IMR-90 (cell line): Measurements from ENCODE around the gene HYAL3. TPM values are rescaled to one million over a fixed set of nuclear protein-coding genes. Genes with fewer than 3 reads are reported as not detected.
A peak's percentile ranks its signal among the peaks of the same experiment; 100 is the strongest.

ENCODE experiments used
- ATAC-seq: fragments of 200-7000 bp; cut with Tn5 transposase; 2 replicates; pipeline ENCODE4 v1.9.1; 2020; ENCODE audit warnings: low read depth, mild to moderate bottlenecking, moderate library complexity
- BruUV-seq: library from RNA; stranded (reverse); fragments of 400-500 nt; replicated peaks from 2 replicates; lab custom pipeline; 2021; lab: Mats Ljungman, UMichigan
- CTCF ChIA-PET: fragments of 300-600 bp; formaldehyde crosslinking; extraction: SDS; loops from one replicate; lab custom pipeline; 2021; ENCODE audit warnings: antibody characterized with exemption; lab: Yijun Ruan, JAX
- POLR2A ChIA-PET: fragments of 300-600 bp; sonication (Branson Sonifier 250); formaldehyde crosslinking; loops from one replicate; lab custom pipeline; 2022; ENCODE audit warnings: antibody characterized with exemption; ENCODE audit not compliant: unreplicated experiment; lab: Charles Lee
- DNase-seq: peaks from one replicate; pipeline ENCODE4 v3.0.0; 2013
- H2AFZ ChIP-seq: replicated peaks from 2 replicates; pipeline ENCODE3; 2013; ENCODE audit warnings: low read length, mild to moderate bottlenecking; ENCODE audit not compliant: poor library complexity
- H2AK5ac ChIP-seq: 2 replicates; pipeline ENCODE4 v1.6.1; 2013; ENCODE audit warnings: low read depth, low read length, inconsistent platforms
- H2AK9ac ChIP-seq: replicated peaks from 2 replicates; pipeline ENCODE3; 2013; ENCODE audit warnings: mild to moderate bottlenecking, low read depth, low read length, moderate library complexity; ENCODE audit not compliant: poor library complexity
- H2BK120ac ChIP-seq: 2 replicates; pipeline ENCODE4 v1.6.1; 2013; ENCODE audit warnings: low read depth, low read length, inconsistent platforms
- H2BK15ac ChIP-seq: 3 replicates; pipeline ENCODE4 v1.6.1; 2013; ENCODE audit warnings: low read depth, low read length, inconsistent platforms
- H2BK20ac ChIP-seq: 2 replicates; pipeline ENCODE4 v1.6.1; 2013; ENCODE audit warnings: low read depth, mild to moderate bottlenecking, inconsistent platforms, low read length, moderate library complexity
- H2BK5ac ChIP-seq: 2 replicates; pipeline ENCODE4 v1.6.1; 2013; ENCODE audit warnings: mild to moderate bottlenecking, low read depth, low read length, inconsistent platforms; ENCODE audit not compliant: poor library complexity, severe bottlenecking
- H3K14ac ChIP-seq: replicated peaks from 2 replicates; pipeline ENCODE4 v1.6.1; 2013; ENCODE audit warnings: low read depth, low read length, inconsistent platforms
- H3K18ac ChIP-seq: 2 replicates; pipeline ENCODE4 v1.6.1; 2013; ENCODE audit warnings: low read depth, low read length, control low read depth
- H3K23ac ChIP-seq: 2 replicates; pipeline ENCODE4 v1.6.1; 2013; ENCODE audit warnings: low read depth, low read length, inconsistent platforms
- H3K27ac ChIP-seq: 2 replicates; pipeline ENCODE4 v1.5.1; 2013; ENCODE audit warnings: mild to moderate bottlenecking, control low read depth, low read length; ENCODE audit not compliant: insufficient read depth
- H3K27me3 ChIP-seq: 2 replicates; pipeline ENCODE4 v1.6.1; 2013; ENCODE audit warnings: low read length; ENCODE audit not compliant: control insufficient read depth, insufficient read depth
- H3K36me3 ChIP-seq: 2 replicates; pipeline ENCODE4 v1.6.1; 2013; ENCODE audit warnings: low read length, mixed read lengths; ENCODE audit not compliant: control insufficient read depth, insufficient read depth
- H3K4ac ChIP-seq: 2 replicates; pipeline ENCODE4 v1.6.1; 2013; ENCODE audit warnings: low read depth, low read length, inconsistent platforms
- H3K4me1 ChIP-seq: 2 replicates; pipeline ENCODE4 v1.6.1; 2013; ENCODE audit warnings: low read length, mixed read lengths; ENCODE audit not compliant: control insufficient read depth, insufficient read depth
- H3K4me2 ChIP-seq: 2 replicates; pipeline ENCODE4 v1.6.1; 2013; ENCODE audit warnings: low read depth, mild to moderate bottlenecking, control low read depth, low read length, moderate library complexity
- H3K4me3 ChIP-seq: 2 replicates; pipeline ENCODE4 v1.5.1; 2013; ENCODE audit warnings: low read depth, mild to moderate bottlenecking, control low read depth, low read length, moderate library complexity; ENCODE audit not compliant: insufficient read depth
- H3K56ac ChIP-seq: 2 replicates; pipeline ENCODE4 v1.6.1; 2013; ENCODE audit warnings: low read length, inconsistent platforms; ENCODE audit not compliant: insufficient read depth; ENCODE audit errors: extremely low read depth
- H3K79me1 ChIP-seq, 2 experiments: 2 replicates each; pipeline ENCODE4 v1.6.1; 2013; ENCODE audit warnings: low read length in 2 of 2, inconsistent platforms in 1 of 2, low read depth in 1 of 2
- H3K9ac ChIP-seq: 2 replicates; pipeline ENCODE4 v1.6.1; 2013; ENCODE audit warnings: low read depth, low read length, control low read depth
- H3K9me1 ChIP-seq: 2 replicates; pipeline ENCODE4 v1.6.1; 2013; ENCODE audit warnings: low read length, inconsistent platforms; ENCODE audit not compliant: insufficient read depth
- H3K9me3 ChIP-seq: 2 replicates; pipeline ENCODE4 v1.6.1; 2013; ENCODE audit warnings: low read length; ENCODE audit not compliant: control insufficient read depth, insufficient read depth
- H4K20me1 ChIP-seq: 2 replicates; pipeline ENCODE4 v1.6.1; 2013; ENCODE audit warnings: low read length, inconsistent platforms; ENCODE audit not compliant: insufficient read depth
- H4K5ac ChIP-seq: 2 replicates; pipeline ENCODE4 v1.6.1; 2013; ENCODE audit warnings: mild to moderate bottlenecking, low read depth, low read length, control low read depth
- H4K8ac ChIP-seq, 2 experiments: 2 replicates each; pipeline ENCODE4 v1.6.1; 2013; ENCODE audit warnings: low read depth in 2 of 2, low read length in 2 of 2, control low read depth in 1 of 2, inconsistent platforms in 1 of 2
- H4K91ac ChIP-seq: 2 replicates; pipeline ENCODE4 v1.6.1; 2013; ENCODE audit warnings: low read depth, low read length, inconsistent platforms; ENCODE audit not compliant: insufficient read depth
- FOS ChIP-seq: fragments of 150-350 bp; IDR thresholded peaks from 2 replicates; pipeline ENCODE4 v1.6.1; 2016; ENCODE audit warnings: low read depth, low read length
- RCOR1 ChIP-seq: IDR thresholded peaks from 2 replicates; pipeline ENCODE4 v1.6.1; 2012; ENCODE audit warnings: mild to moderate bottlenecking, low read length, improper control_type of control experiment; ENCODE audit not compliant: insufficient replicate concordance
- USF2 ChIP-seq: fragments of 150-350 bp; IDR thresholded peaks from 2 replicates; pipeline ENCODE4 v1.6.1; 2017; ENCODE audit warnings: mild to moderate bottlenecking, antibody characterized with exemption, low read length, low read depth
- WGBS, 2 experiments: methylation state at CpG; one replicate each; pipeline versions ENCODE4 v1.1.5 to v1.1.7; 2013; ENCODE audit warnings: missing lambda C conversion rate in 2 of 2; ENCODE audit not compliant: insufficient read length in 1 of 2; ENCODE audit errors: extremely low coverage in 2 of 2; 5-methylcytosine and 5-hydroxymethylcytosine counted together
- dilution Hi-C: fragments of 300-500 bp; cut with HindIII; formaldehyde crosslinking; loops from one replicate; pipeline ENCODE4 v1.14.3; 2018; ENCODE audit warnings: low sequenced_read_pairs; ENCODE audit not compliant: unreplicated experiment
- in situ Hi-C: fragments of 300-500 bp; cut with MboI; formaldehyde crosslinking; loops from 3 replicates; pipeline ENCODE4 v1.14.3; 2019; ENCODE audit warnings: low sequenced_read_pairs, inconsistent platforms, mixed read lengths
- intact Hi-C: fragments of 100-400 bp; cut with micrococcal nuclease; formaldehyde crosslinking; loops from 2 replicates; pipeline ENCODE4 v1.10.0; 2022
- polyA plus RNA-seq, 3 experiments: library from polyadenylated mRNA; depleted of rRNA; stranded (reverse); fragments of >200 nt; gene quantifications; 2 replicates each; pipeline ENCODE4 v1.2.3, GENCODE V29; 2012; ENCODE audit warnings: low replicate concordance in 1 of 3
- total RNA-seq: library from RNA; depleted of rRNA; stranded (reverse); fragments of >200 nt; gene quantifications from 2 replicates; pipeline ENCODE4 v1.2.3, GENCODE V29; 2012

HYAL3 gene
- total and polyA plus RNA-seq, 2 of the 4 experiments (the other 2 are of a cell fraction), result 2.7 to 5.7 TPM

- intact Hi-C loops, result no loop called here
- H2AFZ ChIP-seq, result no peak overlapping the region
Observed at GRCh38 chr3:50243543-50243895, 55.7 kb downstream of the HYAL3 start.

More at GRCh38 chr3:50243543-50243895, 55.7 kb downstream of the HYAL3 start:
- Histone ChIP-seq H3K27me3 (no peaks in the 10 kb centered on the region), H4K91ac (no peak overlapping the region), H3K9me3 (no peaks in the 10 kb centered on the region), H3K9ac (no peak overlapping the region), H2BK15ac (no peak overlapping the region), H3K23ac (no peak overlapping the region), H2AK9ac (no peak overlapping the region), H2BK5ac (peak overlapping the region; percentile 1), H3K79me1 (peaks cover 4 to 84% of the 10 kb centered on the region in 2 experiments; a peak in 3 of 4 replicates), H3K4me2 (no peak overlapping the region), H3K4me3 (no peak overlapping the region), H4K5ac (no peak overlapping the region), H3K36me3 (peaks cover 28% of the 10 kb centered on the region), H3K4ac (no peak overlapping the region), H2BK120ac (no peak overlapping the region), H3K27ac (peak overlapping the region; percentile 1; the same call in 1 of the 2 replicates), H3K4me1 (peaks cover 59% of the 10 kb centered on the region), H3K14ac (no peak overlapping the region), H2BK20ac (no peak overlapping the region), H3K56ac (no peak overlapping the region), H3K9me1 (peaks cover 7% of the 10 kb centered on the region), H4K8ac (0 out of 4 replicates have a peak overlapping the region, but pooled peaks of 1 of the 2 experiments have one; percentile 11), H3K18ac (no peak overlapping the region; the same call in 1 of the 2 replicates), H4K20me1 (peaks cover 85% of the 10 kb centered on the region), H2AK5ac (no peak overlapping the region)
- ChIA-PET POLR2A (interaction anchor here (0.6 kb wide), 1 partner anchor 49 kb away, joined by 3 read pairs; no protein-coding TSS in a partner anchor), CTCF (no interaction called here)
- no peak for TF ChIP-seq FOS
- TF ChIP-seq RCOR1, result peak; percentile 60
- no peak for TF ChIP-seq USF2
- no peak for DNase-seq
- in situ Hi-C loops, result no loop called here
- no TSS peak for BruUV-seq
- ATAC-seq, result no peak
- dilution Hi-C loops, result no loop called here
- 100% methylated on average over 1 of the region's 4 CpGs; no CpG with 5 or more reads in 1 of the 2 experiments for WGBS, 2 experiments
